Suprapubic skin (tissue), 4 donors: ENCODE data around the gene LPCAT1.

ENCODE experiments used
- EP300 ChIP-seq: sonication (generic); formaldehyde crosslinking; IDR thresholded peaks from one replicate; pipeline ENCODE4 v1.6.1; 2017; ENCODE audit warnings: antibody characterized with exemption
- POLR2A ChIP-seq, 2 donors: fragments of 450-650 bp; IDR thresholded peaks; one replicate each; pipeline ENCODE4 v1.6.1; 2017; ENCODE audit warnings: antibody characterized with exemption in 2 of 2, mild to moderate bottlenecking in 2 of 2, moderate library complexity in 2 of 2
- POLR2AphosphoS5 ChIP-seq, 3 donors: sonication (generic); formaldehyde crosslinking; IDR thresholded peaks; one replicate each; pipeline ENCODE4 v1.6.1; 2017; ENCODE audit warnings: antibody characterized with exemption in 3 of 3
- TF ChIP-seq, protein P1 (sequence below), 2 donors: fragments of 200-600 bp in 1 of 2; fragments of 450-650 bp in 1 of 2; sonication (generic) in 1 of 2; IDR thresholded peaks; one replicate each; pipeline ENCODE4 v1.5.1; 2016 to 2019; ENCODE audit warnings: antibody characterized with exemption in 2 of 2, mild to moderate bottlenecking in 1 of 2, moderate library complexity in 1 of 2

GRCh38 chr5:1546556-1546955 lies 22.8 kb upstream of the LPCAT1 start:
- TF ChIP-seq POLR2AphosphoS5 (IDR thresholded peaks at IDR 0.05) (no peak), POLR2A (IDR thresholded peaks at IDR 0.05) (no peak), EP300 (no peak)
- TF ChIP-seq, protein P1, sequence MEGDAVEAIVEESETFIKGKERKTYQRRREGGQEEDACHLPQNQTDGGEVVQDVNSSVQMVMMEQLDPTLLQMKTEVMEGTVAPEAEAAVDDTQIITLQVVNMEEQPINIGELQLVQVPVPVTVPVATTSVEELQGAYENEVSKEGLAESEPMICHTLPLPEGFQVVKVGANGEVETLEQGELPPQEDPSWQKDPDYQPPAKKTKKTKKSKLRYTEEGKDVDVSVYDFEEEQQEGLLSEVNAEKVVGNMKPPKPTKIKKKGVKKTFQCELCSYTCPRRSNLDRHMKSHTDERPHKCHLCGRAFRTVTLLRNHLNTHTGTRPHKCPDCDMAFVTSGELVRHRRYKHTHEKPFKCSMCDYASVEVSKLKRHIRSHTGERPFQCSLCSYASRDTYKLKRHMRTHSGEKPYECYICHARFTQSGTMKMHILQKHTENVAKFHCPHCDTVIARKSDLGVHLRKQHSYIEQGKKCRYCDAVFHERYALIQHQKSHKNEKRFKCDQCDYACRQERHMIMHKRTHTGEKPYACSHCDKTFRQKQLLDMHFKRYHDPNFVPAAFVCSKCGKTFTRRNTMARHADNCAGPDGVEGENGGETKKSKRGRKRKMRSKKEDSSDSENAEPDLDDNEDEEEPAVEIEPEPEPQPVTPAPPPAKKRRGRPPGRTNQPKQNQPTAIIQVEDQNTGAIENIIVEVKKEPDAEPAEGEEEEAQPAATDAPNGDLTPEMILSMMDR (IDR thresholded peaks at IDR 0.05): no peak
